CD14-positive monocyte (primary cell): ENCODE measurements around the gene CERK. TPM values are rescaled to one million over a fixed set of nuclear protein-coding genes. Genes with fewer than 3 reads are reported as not detected.

Experiments
- DNase-seq, 3 donors: peaks; one replicate each; pipeline ENCODE4 v3.0.0-alpha.2; 2011 to 2022
- H2AFZ ChIP-seq: 2 replicates; pipeline ENCODE4 v1.6.0; 2012; ENCODE audit warnings: mild to moderate bottlenecking, low read depth, low read length, inconsistent platforms; ENCODE audit not compliant: insufficient read depth, poor library complexity, severe bottlenecking
- H3K27ac ChIP-seq, 2 donors: 1 replicate in 1 of 2; 2 replicates in 1 of 2; pipeline ENCODE4 v1.5.1; 2012 to 2013; ENCODE audit warnings: low read length in 2 of 2, control low read depth in 1 of 2, inconsistent platforms in 1 of 2, low read depth in 1 of 2, mild to moderate bottlenecking in 1 of 2
- H3K27me3 ChIP-seq, 2 donors: one replicate each; pipeline versions ENCODE4 v1.6.0 to v1.6.1; 2011 to 2013; ENCODE audit warnings: low read length in 2 of 2; ENCODE audit not compliant: control insufficient read depth in 2 of 2, insufficient read depth in 2 of 2
- H3K36me3 ChIP-seq, 2 donors: replicated peaks in 1 of 2; 1 replicate in 1 of 2; 2 replicates in 1 of 2; pipeline versions ENCODE4 v1.5.1 to v1.6.1; 2012 to 2013; ENCODE audit warnings: low read length in 2 of 2, control low read depth in 1 of 2, inconsistent platforms in 1 of 2, mild to moderate bottlenecking in 1 of 2; ENCODE audit not compliant: insufficient read depth in 2 of 2, control insufficient read depth in 1 of 2
- H3K4me1 ChIP-seq, 2 donors: 1 replicate in 1 of 2; 2 replicates in 1 of 2; pipeline versions ENCODE4 v1.5.1 to v1.6.1; 2012 to 2013; ENCODE audit warnings: low read length in 2 of 2, control low read depth in 1 of 2, inconsistent platforms in 1 of 2, mild to moderate bottlenecking in 1 of 2, moderate library complexity in 1 of 2; ENCODE audit not compliant: insufficient read depth in 2 of 2, control insufficient read depth in 1 of 2
- H3K4me2 ChIP-seq: replicated peaks from 2 replicates; pipeline ENCODE3; 2012; ENCODE audit warnings: low read length, moderate library complexity, mild to moderate bottlenecking; ENCODE audit not compliant: poor library complexity, severe bottlenecking; ENCODE audit errors: extremely low read depth
- H3K4me3 ChIP-seq, 3 experiments: fragments of 200-600 bp in 1 of 3; sonication (generic) in 1 of 3; replicated peaks in 1 of 3; 1 replicate in 2 of 3; 2 replicates in 1 of 3; pipeline ENCODE4 v1.5.1; 2011 to 2013; ENCODE audit warnings: low read length in 3 of 3, mild to moderate bottlenecking in 3 of 3, control low read depth in 2 of 3, low read depth in 2 of 3, inconsistent platforms in 1 of 3, moderate library complexity in 1 of 3
- H3K79me2 ChIP-seq: 2 replicates; pipeline ENCODE4 v1.6.0; 2012; ENCODE audit warnings: mild to moderate bottlenecking, control low read depth, inconsistent platforms, low read length, moderate library complexity; ENCODE audit not compliant: insufficient read depth
- H3K9ac ChIP-seq: 2 replicates; pipeline ENCODE4 v1.6.0; 2017; ENCODE audit warnings: low read length, mild to moderate bottlenecking; ENCODE audit not compliant: insufficient read depth, poor library complexity, severe bottlenecking
- H3K9me3 ChIP-seq, 2 donors: replicated peaks in 1 of 2; 1 replicate in 1 of 2; 2 replicates in 1 of 2; pipeline versions ENCODE4 v1.5.1 to v1.6.1; 2012 to 2013; ENCODE audit warnings: low read length in 2 of 2, control low read depth in 1 of 2; ENCODE audit not compliant: control insufficient read depth in 1 of 2, insufficient read depth in 1 of 2
- H4K20me1 ChIP-seq: 2 replicates; pipeline ENCODE4 v1.6.0; 2012; ENCODE audit warnings: mild to moderate bottlenecking, low read length, control low read depth, moderate library complexity; ENCODE audit not compliant: insufficient read depth
- H3K27ac Mint-ChIP-seq, 7 donors: one replicate each; pipeline ENCODE4 v1.8.0; 2020; ENCODE audit warnings: mild to moderate bottlenecking in 7 of 7, mixed read lengths in 7 of 7, moderate library complexity in 6 of 7, inconsistent platforms in 2 of 7
- H3K27me3 Mint-ChIP-seq, 3 donors: one replicate each; pipeline ENCODE4 v1.8.0; 2021 to 2022; ENCODE audit warnings: low read depth in 3 of 3, mild to moderate bottlenecking in 3 of 3, mixed read lengths in 3 of 3, moderate library complexity in 3 of 3, inconsistent platforms in 1 of 3
- H3K36me3 Mint-ChIP-seq, 2 donors: one replicate each; pipeline ENCODE4 v1.8.0; 2020; ENCODE audit warnings: mixed read lengths in 2 of 2, inconsistent platforms in 1 of 2, mild to moderate bottlenecking in 1 of 2
- H3K4me1 Mint-ChIP-seq: one replicate; pipeline ENCODE4 v1.8.0; 2020; ENCODE audit warnings: mild to moderate bottlenecking, mixed read lengths
- H3K4me3 Mint-ChIP-seq, 2 donors: one replicate each; pipeline ENCODE4 v1.8.0; 2020; ENCODE audit warnings: mild to moderate bottlenecking in 2 of 2, mixed read lengths in 2 of 2, moderate library complexity in 1 of 2
- H3K9me3 Mint-ChIP-seq, 7 donors: one replicate each; pipeline ENCODE4 v1.8.0; 2020 to 2022; ENCODE audit warnings: mixed read lengths in 7 of 7, mild to moderate bottlenecking in 6 of 7, moderate library complexity in 6 of 7, inconsistent platforms in 2 of 7
- WGBS: methylation state at CpG from one replicate; pipeline ENCODE4 v1.1.5; 2013; ENCODE audit warnings: missing lambda C conversion rate; ENCODE audit not compliant: insufficient coverage; 5-methylcytosine and 5-hydroxymethylcytosine counted together
- intact Hi-C, 2 donors: fragments of 100-400 bp; cut with micrococcal nuclease; formaldehyde crosslinking; loops; one replicate each; pipeline versions ENCODE4 v1.15.0 to v1.15.1; 2023
- polyA plus RNA-seq, 3 donors: library from polyadenylated mRNA; depleted of rRNA in 1 of 3; unstranded in 2 of 3; stranded (reverse) in 1 of 3; fragments of 300-500 nt in 2 of 3; fragments of >200 nt in 1 of 3; fragmentation: Illumina TruSeq in 2 of 3; gene quantifications; 1 replicate in 2 of 3; 2 replicates in 1 of 3; pipeline ENCODE4 v1.2.3, GENCODE V29; 2012 to 2021
- TF ChIP-seq, protein P1 (sequence below): fragments of 200-600 bp; IDR thresholded peaks from one replicate; pipeline ENCODE4 v1.8.0; 2022; ENCODE audit warnings: antibody characterized with exemption, mild to moderate bottlenecking

Gene CERK
- polyA plus RNA-seq, 3 donors = 22.4 to 40.2 (median 24.5) TPM

DNA sequence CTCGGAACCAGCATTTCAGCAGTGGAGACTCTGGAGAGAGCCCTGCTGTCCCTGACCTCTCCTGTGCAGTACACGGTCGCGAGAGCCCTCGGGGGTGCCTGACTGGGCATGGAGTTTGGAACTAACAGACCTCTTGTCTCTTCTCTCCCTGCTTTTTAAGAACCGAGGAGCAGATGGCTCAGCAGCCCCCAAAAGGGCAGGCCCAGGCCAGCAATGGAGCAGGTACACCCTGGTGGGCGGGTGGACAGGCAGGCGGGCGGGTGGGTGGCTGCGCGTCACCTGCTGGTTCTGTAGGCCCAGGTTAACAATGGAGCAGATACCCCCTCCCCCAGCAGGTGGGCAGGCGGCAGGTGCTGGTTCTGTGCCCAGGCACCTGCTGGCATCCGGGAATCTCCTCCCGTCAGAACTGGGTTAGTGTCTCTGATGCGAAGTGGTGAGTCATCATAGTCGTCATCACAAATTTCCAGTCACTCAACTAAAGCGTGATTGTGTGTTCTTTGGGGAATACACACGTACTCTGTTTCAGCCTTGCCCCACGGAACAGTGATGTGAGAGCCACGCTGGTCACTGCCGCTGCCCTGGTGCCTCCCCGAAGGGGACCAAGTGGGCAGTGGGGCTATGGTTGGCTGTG, 76.7 kb downstream of the CERK start:
- H3K27ac ChIP-seq = peak overlapping the region in 1 of 2 donors; percentile 8
- 80% methylated on average over 18 of the region's 22 CpGs for WGBS
- Mint-ChIP-seq H3K4me3 (no peak overlapping the region), H3K36me3 (peaks cover 64 to 93% of the 10 kb centered on the region in 2 donors), H3K27me3 (no peaks in the 10 kb centered on the region), H3K27ac (peak overlapping the region in 1 of 7 donors; percentile 54), H3K4me1 (peaks cover 3% of the 10 kb centered on the region), H3K9me3 (peaks cover 0 to 2% (median 0%) of the 10 kb centered on the region in 7 donors)
- no peaks in the 10 kb centered on the region for H3K9me3 ChIP-seq
- no peak overlapping the region for H3K4me3 ChIP-seq
- H3K36me3 ChIP-seq = peaks cover 81 to 87% of the 10 kb centered on the region in 2 donors
- intact Hi-C loops = no loop called here
- no peak for DNase-seq
- no peak overlapping the region for H3K9ac ChIP-seq
- H3K4me1 ChIP-seq = no peaks in the 10 kb centered on the region
- H4K20me1 ChIP-seq = peaks cover 90% of the 10 kb centered on the region
- no peaks in the 10 kb centered on the region for H3K27me3 ChIP-seq
- peaks cover 7% of the 10 kb centered on the region for H3K79me2 ChIP-seq
- H3K4me2 ChIP-seq = no peak overlapping the region
- H2AFZ ChIP-seq = no peak overlapping the region
- TF ChIP-seq, protein P1, sequence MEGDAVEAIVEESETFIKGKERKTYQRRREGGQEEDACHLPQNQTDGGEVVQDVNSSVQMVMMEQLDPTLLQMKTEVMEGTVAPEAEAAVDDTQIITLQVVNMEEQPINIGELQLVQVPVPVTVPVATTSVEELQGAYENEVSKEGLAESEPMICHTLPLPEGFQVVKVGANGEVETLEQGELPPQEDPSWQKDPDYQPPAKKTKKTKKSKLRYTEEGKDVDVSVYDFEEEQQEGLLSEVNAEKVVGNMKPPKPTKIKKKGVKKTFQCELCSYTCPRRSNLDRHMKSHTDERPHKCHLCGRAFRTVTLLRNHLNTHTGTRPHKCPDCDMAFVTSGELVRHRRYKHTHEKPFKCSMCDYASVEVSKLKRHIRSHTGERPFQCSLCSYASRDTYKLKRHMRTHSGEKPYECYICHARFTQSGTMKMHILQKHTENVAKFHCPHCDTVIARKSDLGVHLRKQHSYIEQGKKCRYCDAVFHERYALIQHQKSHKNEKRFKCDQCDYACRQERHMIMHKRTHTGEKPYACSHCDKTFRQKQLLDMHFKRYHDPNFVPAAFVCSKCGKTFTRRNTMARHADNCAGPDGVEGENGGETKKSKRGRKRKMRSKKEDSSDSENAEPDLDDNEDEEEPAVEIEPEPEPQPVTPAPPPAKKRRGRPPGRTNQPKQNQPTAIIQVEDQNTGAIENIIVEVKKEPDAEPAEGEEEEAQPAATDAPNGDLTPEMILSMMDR = no peak

DNA sequence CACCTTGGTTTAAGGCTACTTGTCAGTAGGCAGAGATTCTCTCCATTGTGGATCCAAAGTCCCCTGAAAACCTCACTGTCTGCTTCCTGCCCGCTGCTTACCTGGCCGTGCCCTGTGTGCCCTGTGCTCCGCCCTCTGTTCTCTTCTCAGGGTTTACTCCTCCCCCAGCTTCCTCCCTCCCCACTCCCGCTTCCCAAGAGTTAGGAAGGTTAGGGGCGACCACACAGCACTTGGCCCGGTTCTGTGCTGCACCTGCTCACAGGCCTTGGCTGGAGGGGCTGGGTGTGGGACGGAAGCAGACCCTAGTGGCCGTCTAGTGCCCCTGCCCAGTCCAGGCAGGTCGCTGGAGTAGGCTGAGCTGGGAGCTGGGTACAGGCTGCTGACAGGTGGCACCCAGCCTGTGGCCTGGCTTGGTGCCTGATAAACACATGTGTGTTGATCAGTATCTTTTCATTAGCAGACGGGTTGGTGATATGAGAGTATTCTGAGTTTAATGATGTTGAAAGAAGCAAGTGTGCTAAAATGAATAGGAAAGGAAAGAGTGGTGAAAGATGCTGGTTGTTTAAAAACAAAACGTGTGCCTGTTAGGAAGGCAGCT, 77.3 kb downstream of the CERK start:
- no peak overlapping the region for H3K9ac ChIP-seq
- H2AFZ ChIP-seq = no peak overlapping the region
- peaks cover 0 to 2% (median 0%) of the 10 kb centered on the region in 7 donors for H3K9me3 Mint-ChIP-seq
- H3K27ac Mint-ChIP-seq = peak overlapping the region in 1 of 7 donors; percentile 54
- peaks cover 0 to under 1% (median 0%) of the 10 kb centered on the region in 3 donors for H3K27me3 Mint-ChIP-seq
- H3K79me2 ChIP-seq = peaks cover 12% of the 10 kb centered on the region
- peaks cover 3% of the 10 kb centered on the region for H3K4me1 Mint-ChIP-seq
- H4K20me1 ChIP-seq = peaks cover 96% of the 10 kb centered on the region
- H3K4me3 ChIP-seq = no peak overlapping the region
- peaks cover 80 to 81% of the 10 kb centered on the region in 2 donors for H3K36me3 ChIP-seq
- H3K9me3 ChIP-seq = no peaks in the 10 kb centered on the region
- peaks cover 58 to 89% of the 10 kb centered on the region in 2 donors for H3K36me3 Mint-ChIP-seq
- no peaks in the 10 kb centered on the region for H3K27me3 ChIP-seq
- 35% methylated on average over 7 of the region's 11 CpGs for WGBS
- no peak overlapping the region for H3K27ac ChIP-seq
- no peaks in the 10 kb centered on the region for H3K4me1 ChIP-seq
- H3K4me2 ChIP-seq = no peak overlapping the region
- intact Hi-C loops = no loop called here
- no peak overlapping the region for H3K4me3 Mint-ChIP-seq
- no peak for DNase-seq
- TF ChIP-seq, protein P1 = no peak
